ENCODE results near the gene ANKRD37.
"Not testable (repeated sequence)": the region's sequence is repeated elsewhere in the genome, so short reads cannot be mapped to it uniquely, and the experiment has no call there.

ANKRD37 gene

GRCh38 chr4:185396724-185397385 lies at the start of gene ANKRD37:
TSS of gene ANKRD37 (plus strand) at chr4:185396841. CDS start at chr4:185396924, 83 bp downstream.
- DNase-seq: no peak

GRCh38 chr4:185346975-185347601 lies 49.6 kb upstream of the ANKRD37 start:
- DNase-seq: no peak

GRCh38 chr4:185351691-185352090 lies 45.0 kb upstream of the ANKRD37 start:
- DNase-seq: no peak

- no peak for DNase-seq
Measured at GRCh38 chr4:185352202-185352601, 44.4 kb upstream of the ANKRD37 start.

- DNase-seq: no peak
Measured at GRCh38 chr4:185352741-185353140, 43.9 kb upstream of the ANKRD37 start.

GRCh38 chr4:185357211-185357610 lies 39.4 kb upstream of the ANKRD37 start:
- DNase-seq: no peak

- no peak for DNase-seq
Measured at GRCh38 chr4:185357733-185358440, 38.8 kb upstream of the ANKRD37 start.

- DNase-seq: no peak
Measured at GRCh38 chr4:185358514-185358913, 38.1 kb upstream of the ANKRD37 start.

- DNase-seq: no peak
Measured at GRCh38 chr4:185358959-185359358, 37.7 kb upstream of the ANKRD37 start.

GRCh38 chr4:185359767-185360446 lies 36.7 kb upstream of the ANKRD37 start:
- DNase-seq: no peak

- DNase-seq: no peak
Measured at GRCh38 chr4:185361872-185362271, 34.8 kb upstream of the ANKRD37 start.

- not testable (repeated sequence) for DNase-seq
Measured at GRCh38 chr4:185362570-185362969, 34.1 kb upstream of the ANKRD37 start.

- DNase-seq: no peak
Measured at GRCh38 chr4:185363251-185363650, 33.4 kb upstream of the ANKRD37 start.

GRCh38 chr4:185364886-185365285 lies 31.8 kb upstream of the ANKRD37 start:
- no peak for DNase-seq

- no peak for DNase-seq
Measured at GRCh38 chr4:185369731-185370130, 26.9 kb upstream of the ANKRD37 start.

GRCh38 chr4:185370268-185370949 lies 26.2 kb upstream of the ANKRD37 start:
- no peak for DNase-seq

- DNase-seq: no peak
Measured at GRCh38 chr4:185371702-185372101, 24.9 kb upstream of the ANKRD37 start.

- DNase-seq: no peak
Measured at GRCh38 chr4:185374027-185374426, 22.6 kb upstream of the ANKRD37 start.

GRCh38 chr4:185374573-185374972 lies 22.1 kb upstream of the ANKRD37 start:
- DNase-seq: no peak

GRCh38 chr4:185378264-185378663 lies 18.4 kb upstream of the ANKRD37 start:
- no peak for DNase-seq

GRCh38 chr4:185379326-185380295 lies 17.0 kb upstream of the ANKRD37 start:
- no peak for DNase-seq

- no peak for DNase-seq
Measured at GRCh38 chr4:185380320-185380719, 16.3 kb upstream of the ANKRD37 start.

Measured in CD4-positive, alpha-beta T cell treated with Interleukin-17A for 4 hours (primary cell).